Measurements from ENCODE around the gene CDC42EP5.

The CDC42EP5 gene

GRCh38 chr19:54415901-54416673, 57.0 kb downstream of the CDC42EP5 start:
- H3K4me3 ChIP-seq (ENCODE audit: low read length): no peak overlapping the region

GRCh38 chr19:54415208-54415900, 57.7 kb downstream of the CDC42EP5 start, which contains the start of gene TTYH1:
Gene TTYH1, plus strand, starts transcription at chr19:54415464. Its CDS starts 89 bp downstream, at chr19:54415553.
- no peaks in the 10 kb centered on the region for H3K36me3 ChIP-seq (ENCODE audit: control insufficient read depth, insufficient read depth, low read length)
- H3K9me3 ChIP-seq (ENCODE audit: control insufficient read depth, low read length): no peaks in the 10 kb centered on the region
- H3K9ac ChIP-seq (ENCODE audit: low read length): no peak within 1 kb of the TSS
- H3K27me3 ChIP-seq (ENCODE audit: control insufficient read depth, insufficient read depth, low read length): peaks cover 57% of the 10 kb centered on the region
- no peak within 1 kb of the TSS for H3K4me3 ChIP-seq (ENCODE audit: low read length)
- no peaks in the 10 kb centered on the region for H3K4me1 ChIP-seq (ENCODE audit: control insufficient read depth, insufficient read depth, low read length)

More at GRCh38 chr19:54415901-54416673, 57.0 kb downstream of the CDC42EP5 start:
- H3K36me3 ChIP-seq (ENCODE audit: control insufficient read depth, insufficient read depth, low read length): no peaks in the 10 kb centered on the region
- no peaks in the 10 kb centered on the region for H3K9me3 ChIP-seq (ENCODE audit: control insufficient read depth, low read length)
- no peak overlapping the region for H3K9ac ChIP-seq (ENCODE audit: low read length)
- H3K27me3 ChIP-seq (ENCODE audit: control insufficient read depth, insufficient read depth, low read length): peaks cover 64% of the 10 kb centered on the region
- H3K4me1 ChIP-seq (ENCODE audit: control insufficient read depth, insufficient read depth, low read length): no peaks in the 10 kb centered on the region

Data from mucosa of stomach (tissue), 1 donor.